HL-60/S4 treated with retinoic acid at 250 ng/mL for 4 days and 3 days (cell line): ENCODE measurements around the gene RCOR2.
"Not testable (repeated sequence)": the region's sequence is repeated elsewhere in the genome, so short reads cannot be mapped to it uniquely, and the experiment has no call there.

Experiments used
- in situ Hi-C: fragments of 300-500 bp; cut with MboI; formaldehyde crosslinking; loops from 2 replicates; pipeline ENCODE4 v1.7.0; 2022; ENCODE audit warnings: low sequenced_read_pairs

RCOR2 gene

DNA sequence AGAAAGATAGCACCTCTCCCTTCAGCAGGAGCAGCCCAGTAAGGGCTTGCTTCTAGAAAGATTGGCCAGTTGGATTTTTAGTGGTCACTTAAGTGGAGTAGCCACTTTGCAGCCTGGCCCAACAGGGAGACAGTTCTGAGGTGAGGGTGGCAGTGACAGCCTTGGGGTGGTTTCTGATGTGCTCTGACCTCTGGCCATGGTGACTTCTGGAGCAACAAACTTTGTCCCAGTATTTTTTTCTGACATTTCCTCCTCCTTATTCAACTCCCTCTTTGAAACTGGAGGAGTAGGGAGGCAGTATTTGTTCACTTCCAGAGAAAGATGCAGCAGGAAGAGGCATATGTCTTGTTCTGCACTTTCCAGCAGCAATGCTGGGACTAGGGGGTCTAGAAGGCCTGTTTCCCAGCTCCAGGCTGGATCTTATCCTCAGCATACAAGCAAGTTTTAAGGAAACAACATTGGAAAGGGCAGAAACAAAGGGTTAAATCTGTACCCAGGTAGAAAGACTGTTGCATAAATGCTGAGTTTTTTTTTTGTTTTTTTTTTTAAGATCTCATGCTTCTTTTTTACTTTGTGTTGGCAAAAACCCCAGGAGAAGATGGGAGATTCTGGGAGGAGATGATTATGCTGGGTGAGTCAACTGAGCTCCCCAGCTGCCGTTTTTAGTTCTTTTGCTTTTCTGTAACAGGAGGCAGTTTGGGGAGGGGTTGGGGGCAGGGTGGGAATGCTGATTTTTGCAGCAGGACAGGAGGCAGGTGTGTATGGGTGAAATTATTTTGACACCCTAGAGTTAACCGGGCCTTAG lies 37.2 kb downstream of the RCOR2 start:
- in situ Hi-C loops: no loop called here

DNA sequence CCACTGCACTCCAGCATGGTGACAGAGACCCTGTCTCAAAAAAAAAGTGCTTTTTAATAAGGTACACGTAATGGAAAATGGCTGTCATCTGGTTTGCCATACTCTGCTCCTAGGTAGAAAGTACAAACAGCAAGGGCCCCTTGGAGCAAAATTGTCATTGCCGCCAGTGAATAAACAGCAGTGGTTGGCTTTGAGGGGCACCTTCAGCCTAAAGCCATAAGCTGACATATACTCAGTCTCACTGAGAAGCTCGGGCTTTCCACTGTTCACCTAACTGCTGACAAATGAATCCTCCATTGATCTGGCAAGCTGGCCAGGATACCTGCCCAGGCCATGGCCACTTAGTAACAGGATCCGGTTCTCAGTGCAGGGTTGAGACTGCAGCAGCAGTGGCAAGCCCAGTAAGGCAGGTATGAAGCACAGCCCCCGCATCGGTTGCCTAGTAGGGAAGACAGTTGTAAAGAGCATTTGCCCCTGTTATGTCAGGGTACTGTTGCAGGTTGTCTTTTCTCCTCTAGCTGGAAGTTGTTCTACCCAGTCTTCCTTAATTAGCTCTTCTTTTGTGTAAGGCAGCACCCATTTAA lies 39.2 kb downstream of the RCOR2 start:
- in situ Hi-C loops: no loop called here

DNA sequence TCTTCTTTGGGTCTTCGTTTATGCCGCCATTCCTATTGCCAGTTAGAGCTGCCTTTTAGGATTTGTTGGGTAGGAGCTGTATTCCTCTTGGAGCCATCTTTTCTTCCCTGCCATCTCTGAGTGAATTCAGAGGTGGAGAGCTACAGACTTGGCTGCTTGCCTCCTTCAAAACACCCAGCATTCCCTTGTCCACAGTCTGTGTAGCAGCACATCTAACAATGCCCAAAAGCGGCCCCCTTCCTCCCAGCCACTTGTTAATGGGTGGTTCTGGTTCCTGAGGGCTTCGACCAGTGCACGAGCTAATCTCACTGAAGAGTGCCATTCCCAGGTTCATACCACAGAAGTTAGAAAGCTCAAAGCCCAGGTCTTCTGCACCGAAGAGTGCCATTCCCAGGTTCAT lies 40.3 kb downstream of the RCOR2 start:
- in situ Hi-C loops: no loop called here

DNA sequence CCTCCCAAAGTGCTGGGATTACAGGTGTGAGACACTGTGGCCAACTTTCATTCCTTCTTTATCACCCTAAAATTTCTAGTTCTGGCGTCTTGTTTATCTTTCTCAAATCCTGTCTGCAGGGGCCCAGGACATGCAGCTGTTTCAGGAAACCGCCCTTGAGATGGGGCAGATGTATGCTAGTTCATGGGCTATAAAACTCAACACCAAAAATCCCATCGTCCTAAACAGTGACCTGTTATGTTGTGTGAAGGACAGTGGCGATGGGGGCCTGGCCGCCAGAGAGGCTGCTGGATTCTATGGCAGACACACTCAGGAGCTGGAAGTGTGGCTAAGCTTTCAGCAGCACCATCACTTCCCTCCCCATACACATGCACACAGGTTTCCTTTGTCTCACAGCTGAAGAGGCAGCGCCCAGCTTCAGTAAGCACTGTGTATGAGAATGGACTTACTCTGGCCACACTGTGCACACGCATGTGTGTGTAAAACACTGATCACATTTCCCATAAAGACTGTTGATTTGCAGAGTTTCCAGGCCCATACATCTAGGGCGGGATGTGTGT lies 41.4 kb downstream of the RCOR2 start:
- in situ Hi-C loops: no loop called here

DNA sequence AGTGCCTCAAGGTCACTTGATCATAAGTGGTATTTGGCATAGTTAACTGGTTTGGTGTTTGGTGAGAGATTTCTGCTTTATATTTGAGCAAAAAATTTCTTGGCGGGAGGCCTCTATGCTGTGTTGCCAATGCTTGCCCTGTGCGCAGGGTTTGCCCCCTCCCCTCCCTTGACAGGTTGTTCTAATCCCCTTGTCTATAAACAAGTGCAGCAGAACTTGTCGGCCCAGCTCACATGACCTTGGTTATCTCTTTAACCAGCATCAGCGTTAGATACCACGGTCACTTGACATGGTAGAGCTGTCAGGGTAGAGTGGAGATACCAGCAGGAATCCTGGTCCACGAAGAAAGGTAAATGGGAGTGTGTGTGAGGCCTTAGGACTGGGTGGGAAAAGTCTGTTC lies 42.5 kb downstream of the RCOR2 start:
- in situ Hi-C loops: no loop called here

DNA sequence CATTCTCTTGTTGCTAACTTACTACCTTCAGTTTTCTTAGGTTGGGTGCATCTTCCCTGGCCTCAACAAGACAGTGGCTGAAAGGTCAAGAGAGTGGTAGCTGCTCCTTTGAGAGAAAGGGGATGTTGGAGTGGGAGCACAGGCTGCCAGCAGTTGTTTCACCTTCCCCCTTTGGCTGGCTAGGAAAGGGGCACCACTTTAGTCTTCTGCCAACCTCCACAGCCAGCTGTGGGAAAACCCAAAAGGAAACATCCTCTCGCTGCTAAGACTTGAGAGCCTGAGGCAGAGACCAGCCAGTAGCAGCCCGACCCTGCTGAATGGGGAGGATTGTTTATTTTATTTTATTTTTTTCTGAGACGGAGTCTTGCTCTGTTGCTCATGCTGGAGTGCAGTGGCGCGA lies 43.7 kb downstream of the RCOR2 start:
- in situ Hi-C loops: no loop called here

DNA sequence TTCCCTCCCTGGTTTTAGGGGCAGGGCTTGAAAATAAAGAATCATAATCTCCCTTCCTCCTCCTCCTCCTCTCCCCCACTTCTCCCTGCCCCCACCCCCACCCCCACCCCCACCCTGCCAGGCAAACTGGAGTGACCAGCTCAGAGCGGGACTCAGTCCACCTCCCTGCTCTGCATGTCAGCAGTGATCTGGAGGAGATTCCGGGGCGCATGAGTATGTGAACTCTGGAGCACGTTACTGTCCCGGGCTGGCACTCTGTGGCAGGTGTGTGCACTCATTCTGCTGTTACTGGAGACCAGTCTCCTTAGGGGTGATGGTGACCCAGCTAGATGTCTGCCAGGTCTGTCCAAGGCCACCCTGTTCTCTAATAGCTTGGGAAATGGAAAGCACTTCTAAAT lies 44.2 kb downstream of the RCOR2 start:
- in situ Hi-C loops: no loop called here

DNA sequence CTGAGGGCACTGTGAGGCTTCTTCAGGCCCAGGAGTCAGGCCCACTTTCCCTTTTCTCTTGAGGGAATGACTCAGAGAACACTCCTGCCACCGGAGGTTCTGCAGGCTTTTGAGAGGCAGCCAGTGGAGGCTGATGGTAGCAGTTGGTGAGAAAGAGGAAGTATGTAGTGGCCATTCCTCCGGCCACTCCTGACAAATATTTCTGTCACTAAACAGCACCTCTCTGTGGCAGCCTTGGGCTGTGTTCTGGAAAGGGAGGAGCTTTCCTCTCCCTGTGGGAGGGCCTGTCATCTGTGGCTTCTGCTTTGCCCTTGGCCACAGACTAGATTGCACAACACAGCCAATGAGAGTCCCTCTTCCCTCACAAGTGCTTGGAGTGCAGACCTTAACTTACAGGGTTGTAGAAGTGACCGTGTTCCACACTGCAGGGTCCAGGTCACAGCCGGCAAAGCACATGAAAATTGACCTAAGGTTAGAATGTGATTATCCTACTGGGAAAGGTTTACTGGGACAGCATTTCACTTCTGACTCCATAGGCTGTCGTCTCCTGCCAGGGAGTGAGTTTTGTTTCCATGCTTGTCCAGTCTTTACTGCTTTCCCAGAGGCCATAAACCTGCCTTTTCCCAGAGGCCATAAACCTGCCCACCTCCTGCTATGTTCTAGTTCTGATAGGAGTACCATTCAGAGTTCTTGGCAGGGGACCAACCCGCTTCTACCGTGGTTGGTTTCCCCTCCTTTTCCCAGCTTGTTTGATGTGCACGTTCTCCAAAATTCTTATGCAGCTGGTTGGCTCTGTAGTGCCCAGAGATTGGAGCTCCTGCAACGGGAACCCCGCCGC lies 44.8 kb downstream of the RCOR2 start:
- in situ Hi-C loops: no loop called here

DNA sequence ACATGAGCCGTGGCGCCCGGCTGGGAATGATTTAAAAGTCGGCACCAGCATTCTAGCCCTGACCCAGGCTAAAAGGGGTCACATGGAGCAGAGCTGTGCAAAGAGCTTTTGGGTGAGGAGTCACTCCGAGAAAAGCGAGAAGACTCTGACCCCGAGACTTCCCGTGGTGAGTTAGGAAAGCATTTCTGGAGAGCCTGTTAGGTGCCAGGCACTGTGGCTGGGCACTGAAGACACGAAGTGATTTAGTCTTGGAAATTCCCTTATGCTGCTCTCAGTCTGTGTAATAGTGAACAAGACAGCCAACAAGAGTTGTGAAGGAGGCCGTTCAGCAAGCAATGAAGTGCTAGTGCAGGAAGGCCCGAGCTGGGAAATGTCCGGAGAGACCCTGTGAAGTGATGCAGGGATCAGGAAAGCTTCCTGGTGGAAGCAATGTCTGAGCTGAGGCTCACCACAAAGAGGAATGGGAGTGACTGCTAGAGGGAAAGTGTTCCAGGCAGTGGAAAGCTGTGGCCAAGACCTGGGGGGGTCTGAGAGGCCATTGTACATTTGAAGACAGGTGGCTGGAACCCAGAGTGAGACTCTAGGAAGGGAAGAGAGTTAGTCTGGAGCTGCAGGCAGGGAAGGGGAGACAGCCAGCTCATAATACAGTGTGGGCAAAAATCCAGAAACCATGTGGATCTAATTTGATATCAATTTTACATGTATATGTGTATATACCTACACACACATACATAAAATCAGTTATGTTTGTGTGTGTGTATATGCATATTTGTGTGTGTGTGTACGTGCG lies 46.4 kb downstream of the RCOR2 start:
- in situ Hi-C loops: no loop called here

DNA sequence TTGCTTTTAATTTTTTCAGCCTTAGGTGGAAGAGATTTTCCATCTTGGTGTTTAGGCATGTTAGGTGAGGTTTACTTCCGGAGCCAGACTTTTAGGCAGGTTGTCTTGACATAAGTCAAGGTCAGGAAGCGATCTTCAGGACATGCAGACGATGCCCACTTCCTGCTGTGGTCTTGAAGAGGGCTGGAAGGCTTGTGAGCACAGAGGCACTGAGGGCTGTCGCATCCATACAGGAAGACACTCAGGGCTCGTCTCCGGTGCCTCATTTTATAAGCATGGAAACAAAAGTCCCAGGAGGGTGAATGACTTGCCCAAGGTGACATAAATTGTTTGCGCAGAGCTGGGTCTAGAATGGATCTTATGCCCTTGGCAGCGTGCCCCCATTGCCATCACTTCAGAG lies 47.3 kb downstream of the RCOR2 start:
- in situ Hi-C loops: no loop called here

DNA sequence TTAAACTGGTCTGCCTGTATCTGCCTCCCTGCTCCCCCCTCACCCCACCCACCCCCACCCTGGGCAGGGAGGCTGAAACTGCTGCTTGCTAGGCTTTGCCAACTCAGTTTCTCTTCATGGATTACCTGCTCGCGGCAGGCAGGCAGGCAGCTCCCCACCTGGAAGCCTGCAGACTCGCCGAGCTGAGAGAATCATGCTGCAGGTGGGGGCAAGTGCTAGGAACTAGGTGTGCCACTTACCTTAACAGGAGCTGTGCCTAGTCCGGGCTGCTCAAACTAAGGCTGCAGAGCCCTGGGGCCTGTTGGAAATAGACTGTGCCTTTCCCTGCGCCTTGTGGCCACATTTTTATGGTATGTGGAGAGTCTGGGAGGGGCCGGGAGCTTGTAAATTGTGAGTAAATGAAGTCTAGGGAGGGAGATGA lies 47.8 kb downstream of the RCOR2 start:
- in situ Hi-C loops: no loop called here

DNA sequence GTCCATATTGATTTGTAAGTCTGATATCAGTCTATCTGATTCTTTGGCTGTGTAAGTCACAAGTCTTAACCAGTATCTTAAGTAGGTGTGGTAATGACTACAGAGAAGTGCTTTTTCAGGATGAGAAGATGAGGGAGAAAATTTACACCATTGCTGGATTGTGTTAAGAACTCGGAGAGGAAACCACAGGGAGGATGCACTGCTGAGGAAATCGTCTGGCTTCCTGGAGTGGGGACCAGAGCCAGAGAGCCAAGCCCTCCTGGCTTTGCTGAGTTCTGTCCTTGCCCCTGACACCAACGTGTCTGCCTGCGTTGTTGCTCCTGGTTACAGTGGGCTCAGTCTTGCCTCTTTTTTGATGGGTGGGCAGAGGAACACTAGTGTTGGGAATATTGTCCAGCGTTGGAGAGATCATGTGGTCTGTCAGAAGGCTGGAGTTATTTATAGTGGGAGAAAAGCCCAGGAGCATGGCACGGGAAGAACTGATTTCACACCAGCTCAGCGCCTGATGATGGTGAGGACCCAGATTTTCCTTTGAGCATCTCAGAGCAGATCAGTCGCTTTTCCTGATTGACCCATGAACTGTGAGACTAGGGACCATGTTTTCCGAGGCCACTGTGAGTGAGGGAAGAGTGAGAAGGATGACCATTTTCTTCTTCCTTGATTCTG lies 48.4 kb downstream of the RCOR2 start:
- in situ Hi-C loops: no loop called here

DNA sequence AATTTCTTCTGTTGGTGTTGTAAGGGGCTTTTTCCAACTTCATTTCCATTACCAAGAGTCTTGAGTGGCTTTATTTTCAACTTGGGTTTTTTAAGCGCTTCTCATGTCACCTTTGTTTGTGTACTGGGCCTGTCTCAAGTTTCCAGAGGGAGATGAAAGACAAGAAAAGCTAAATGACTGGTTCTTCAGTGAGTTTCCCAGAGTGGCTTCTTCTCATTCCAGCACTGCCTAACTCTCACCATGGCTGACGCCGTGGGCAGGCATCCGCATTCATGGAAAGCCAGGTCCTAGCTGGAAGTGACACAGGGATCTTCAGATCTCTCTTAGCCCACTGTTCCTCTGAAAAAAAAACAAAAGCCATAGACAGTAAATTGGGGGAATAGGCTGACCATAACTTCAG lies 49.5 kb downstream of the RCOR2 start:
- in situ Hi-C loops: no loop called here

DNA sequence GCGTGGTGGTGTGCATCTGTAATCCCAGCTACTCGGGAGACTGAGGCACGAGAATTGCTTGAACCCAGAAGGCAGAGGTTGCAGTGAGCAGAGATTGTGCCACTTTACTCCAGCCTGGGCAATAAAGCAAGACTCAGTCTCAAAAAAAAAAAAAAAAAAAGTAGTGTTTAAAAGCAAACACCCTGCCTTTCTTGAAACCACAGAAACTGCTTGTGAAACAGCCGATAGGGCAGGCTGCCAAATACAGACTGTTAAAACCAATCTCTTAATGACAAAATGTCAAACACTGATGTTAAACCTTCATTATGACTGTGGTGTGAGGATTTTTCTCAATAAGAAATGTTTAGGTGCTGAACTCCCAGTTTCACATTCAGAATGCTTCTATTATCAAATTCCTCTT lies 50.8 kb downstream of the RCOR2 start:
- in situ Hi-C loops: no loop called here

DNA sequence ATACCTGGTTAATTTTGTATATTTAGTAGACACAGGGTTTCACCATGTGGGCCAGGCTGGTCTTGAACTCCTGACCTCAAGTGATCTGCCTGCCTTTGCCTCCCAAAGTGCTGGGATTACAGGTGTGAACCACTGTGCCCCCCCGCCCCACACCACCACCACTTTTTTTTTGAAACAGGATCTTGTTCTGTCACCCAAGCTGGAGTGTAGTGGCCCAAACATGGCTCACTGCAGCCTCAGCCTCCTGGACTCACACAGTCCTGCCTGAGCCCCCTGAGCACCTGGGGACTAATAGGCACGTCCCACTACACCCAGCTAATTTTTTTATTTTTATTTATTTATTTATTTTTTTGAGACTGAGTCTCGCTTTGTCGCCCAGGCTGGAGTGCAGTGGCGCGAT lies 53.3 kb downstream of the RCOR2 start:
- in situ Hi-C loops: not testable (repeated sequence)

DNA sequence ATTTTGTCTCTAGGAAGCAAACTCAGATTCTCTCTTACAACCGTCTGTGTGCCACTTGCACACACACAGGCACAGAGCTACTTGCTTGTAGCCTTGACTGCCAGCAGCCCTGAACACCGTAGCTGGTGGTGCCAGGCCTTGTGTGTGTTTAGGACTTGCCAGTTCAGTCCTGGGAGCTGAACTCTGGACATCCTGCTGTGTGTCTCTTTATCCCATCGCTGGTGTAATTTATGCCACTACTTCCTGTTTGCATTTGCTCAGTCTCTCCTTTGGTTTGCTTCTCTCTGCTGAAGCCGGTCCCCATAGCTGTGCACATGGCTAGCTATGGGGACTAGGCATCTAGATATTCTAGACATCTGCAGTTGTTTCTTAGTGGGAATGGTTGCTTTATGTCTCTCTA lies 54.0 kb downstream of the RCOR2 start:
- in situ Hi-C loops: no loop called here
